WERI-Rb-1 (cell line): ENCODE measurements around the gene UBE2O.

Source experiments
- DNase-seq: peaks from one replicate; pipeline ENCODE4 v3.0.0-alpha.2; 2020
- H3K27ac ChIP-seq: fragments of 250-450 bp; sonication (Bioruptor Pico); 2 replicates; pipeline ENCODE4 v1.5.1; 2020; ENCODE audit warnings: mild to moderate bottlenecking, moderate library complexity
- H3K27me3 ChIP-seq: fragments of 250-450 bp; sonication (Bioruptor Pico); 2 replicates; pipeline ENCODE4 v1.5.1; 2021; ENCODE audit warnings: mild to moderate bottlenecking, low read depth, moderate library complexity; ENCODE audit not compliant: insufficient read depth, severe bottlenecking
- H3K36me3 ChIP-seq: fragments of 250-450 bp; sonication (Bioruptor Pico); 2 replicates; pipeline ENCODE4 v1.5.1; 2020; ENCODE audit warnings: mild to moderate bottlenecking, moderate library complexity
- H3K4me3 ChIP-seq: 2 replicates; pipeline ENCODE4 v1.5.1; 2011; ENCODE audit warnings: low read depth, mild to moderate bottlenecking, control low read depth, low read length
- H3K9me3 ChIP-seq: fragments of 250-450 bp; sonication (Bioruptor Pico); 2 replicates; pipeline ENCODE4 v1.5.1; 2021; ENCODE audit warnings: mild to moderate bottlenecking, moderate library complexity; ENCODE audit not compliant: severe bottlenecking
- CTCF ChIP-seq: IDR thresholded peaks from 2 replicates; pipeline ENCODE4 v1.5.1; 2011; ENCODE audit warnings: low read depth, mild to moderate bottlenecking, control low read depth, inconsistent platforms, low read length

The UBE2O gene

DNA sequence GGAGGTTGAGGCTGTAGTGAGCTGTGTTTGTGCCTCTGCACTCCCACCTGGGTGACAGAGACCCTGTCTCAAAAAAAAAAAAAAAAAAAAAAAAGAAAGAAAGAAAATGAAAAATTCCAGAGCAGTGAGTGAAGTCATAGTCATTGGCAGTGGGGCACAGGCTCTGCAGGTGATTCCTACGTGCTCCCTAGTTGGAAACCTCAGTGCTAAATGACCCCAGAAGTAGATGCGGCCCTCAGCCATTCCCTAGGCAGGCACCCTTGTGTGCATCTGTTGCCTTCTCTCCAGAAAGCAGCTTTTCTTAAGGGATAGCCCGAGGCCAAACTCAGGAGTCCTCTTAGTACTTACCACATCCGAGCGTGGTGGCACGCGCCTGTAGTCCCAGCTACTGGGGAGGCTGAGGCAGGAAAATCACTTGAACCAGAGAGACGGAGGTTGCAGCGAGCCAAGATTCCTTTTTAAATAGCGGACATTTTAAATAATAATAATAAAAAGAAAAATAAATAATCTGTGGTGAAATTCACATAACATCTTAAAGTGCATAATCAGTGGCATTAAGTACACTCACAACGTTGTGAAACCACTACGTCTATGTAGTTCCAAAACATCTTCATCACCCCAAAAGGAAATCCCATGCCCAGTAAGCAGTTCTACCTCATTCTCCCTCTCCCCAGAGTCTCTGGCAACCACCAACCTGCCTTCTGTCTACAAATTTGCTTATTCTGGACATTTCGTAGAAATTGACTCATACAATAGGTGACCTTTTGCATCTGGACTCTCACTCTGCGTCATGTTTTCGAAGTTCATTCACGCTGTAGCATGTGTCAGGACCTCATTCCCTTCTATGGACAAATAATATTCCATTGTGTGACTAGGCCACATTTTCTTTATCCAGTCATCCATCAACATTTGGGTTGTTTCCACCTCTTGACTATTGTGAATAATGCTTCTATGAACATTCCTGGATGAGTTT, 81.0 kb downstream of the UBE2O start:
- Histone ChIP-seq H3K27me3 (no peaks in the 10 kb centered on the region), H3K4me3 (no peak overlapping the region), H3K27ac (no peak overlapping the region), H3K36me3 (no peaks in the 10 kb centered on the region), H3K9me3 (peaks cover 10% of the 10 kb centered on the region)
- DNase-seq = no peak
- no peak for TF ChIP-seq CTCF

- H3K27me3 ChIP-seq = no peaks in the 10 kb centered on the region
- no peak overlapping the region for H3K27ac ChIP-seq
- H3K36me3 ChIP-seq = no peaks in the 10 kb centered on the region
- TF ChIP-seq CTCF = peak; percentile 34; the same call in 1 of the 2 replicates
- DNase-seq = no peak
- peaks cover 11% of the 10 kb centered on the region for H3K9me3 ChIP-seq
- no peak overlapping the region for H3K4me3 ChIP-seq
Observed at GRCh38 chr17:76370261-76370993, 82.5 kb downstream of the UBE2O start.

GRCh38 chr17:76369804-76370203, 83.1 kb downstream of the UBE2O start:
- Histone ChIP-seq H3K9me3 (peaks cover 11% of the 10 kb centered on the region), H3K36me3 (no peaks in the 10 kb centered on the region), H3K27ac (no peak overlapping the region), H3K27me3 (no peaks in the 10 kb centered on the region), H3K4me3 (no peak overlapping the region)
- no peak for TF ChIP-seq CTCF
- DNase-seq = no peak

- Histone ChIP-seq H3K27ac (no peak overlapping the region), H3K4me3 (no peak overlapping the region), H3K36me3 (no peaks in the 10 kb centered on the region), H3K27me3 (no peaks in the 10 kb centered on the region), H3K9me3 (peaks cover 11% of the 10 kb centered on the region)
- TF ChIP-seq CTCF = no peak
- no peak for DNase-seq
Observed at GRCh38 chr17:76369379-76369778, 83.6 kb downstream of the UBE2O start.

- Histone ChIP-seq H3K27ac (no peak overlapping the region), H3K27me3 (no peaks in the 10 kb centered on the region), H3K36me3 (no peaks in the 10 kb centered on the region), H3K4me3 (no peak overlapping the region), H3K9me3 (peaks cover 11% of the 10 kb centered on the region)
- no peak for TF ChIP-seq CTCF
- DNase-seq = no peak
Observed at GRCh38 chr17:76368545-76368944, 84.4 kb downstream of the UBE2O start.
